ENCODE measurements around the gene C1S.

- TF ChIP-seq POLR2AphosphoS5 (IDR thresholded peaks at IDR 0.05; ENCODE audit: insufficient read depth, low read depth, low read length) (no peak), POLR2A (IDR thresholded peaks at IDR 0.05; ENCODE audit: low read depth, low read length) (no peak), MYC (IDR thresholded peaks at IDR 0.05; ENCODE audit: low read depth, low read length) (no peak), EZH2 (IDR thresholded peaks at IDR 0.05; ENCODE audit: borderline replicate concordance, low read depth, low read length, severe bottlenecking) (no peak), FOS (IDR thresholded peaks at IDR 0.05; ENCODE audit: borderline replicate concordance, insufficient read depth, low read length) (no peak), GATA2 (IDR thresholded peaks at IDR 0.05; ENCODE audit: insufficient read depth, insufficient read length, low read depth, low read length) (no peak)
- TF ChIP-seq, protein P1, sequence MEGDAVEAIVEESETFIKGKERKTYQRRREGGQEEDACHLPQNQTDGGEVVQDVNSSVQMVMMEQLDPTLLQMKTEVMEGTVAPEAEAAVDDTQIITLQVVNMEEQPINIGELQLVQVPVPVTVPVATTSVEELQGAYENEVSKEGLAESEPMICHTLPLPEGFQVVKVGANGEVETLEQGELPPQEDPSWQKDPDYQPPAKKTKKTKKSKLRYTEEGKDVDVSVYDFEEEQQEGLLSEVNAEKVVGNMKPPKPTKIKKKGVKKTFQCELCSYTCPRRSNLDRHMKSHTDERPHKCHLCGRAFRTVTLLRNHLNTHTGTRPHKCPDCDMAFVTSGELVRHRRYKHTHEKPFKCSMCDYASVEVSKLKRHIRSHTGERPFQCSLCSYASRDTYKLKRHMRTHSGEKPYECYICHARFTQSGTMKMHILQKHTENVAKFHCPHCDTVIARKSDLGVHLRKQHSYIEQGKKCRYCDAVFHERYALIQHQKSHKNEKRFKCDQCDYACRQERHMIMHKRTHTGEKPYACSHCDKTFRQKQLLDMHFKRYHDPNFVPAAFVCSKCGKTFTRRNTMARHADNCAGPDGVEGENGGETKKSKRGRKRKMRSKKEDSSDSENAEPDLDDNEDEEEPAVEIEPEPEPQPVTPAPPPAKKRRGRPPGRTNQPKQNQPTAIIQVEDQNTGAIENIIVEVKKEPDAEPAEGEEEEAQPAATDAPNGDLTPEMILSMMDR (IDR thresholded peaks at IDR 0.05; ENCODE audit: extremely low read depth in 1 of 2, insufficient read depth in 1 of 2, low read depth in 1 of 2, low read length in 2 of 2): no peak
- TF ChIP-seq, protein P2, sequence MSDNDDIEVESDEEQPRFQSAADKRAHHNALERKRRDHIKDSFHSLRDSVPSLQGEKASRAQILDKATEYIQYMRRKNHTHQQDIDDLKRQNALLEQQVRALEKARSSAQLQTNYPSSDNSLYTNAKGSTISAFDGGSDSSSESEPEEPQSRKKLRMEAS (IDR thresholded peaks at IDR 0.05; ENCODE audit: insufficient read depth, insufficient read length): no peak
Observed at GRCh38 chr12:7103837-7104584, 43.5 kb downstream of the C1S start.

All from endothelial cell of umbilical vein (primary cell).